Fibroblast of lung (primary cell): ENCODE measurements around the gene UBE2E2.

Source experiments
- CTCF ChIP-seq, 2 donors: IDR thresholded peaks in 1 of 2; conservative IDR thresholded peaks in 1 of 2; 1 replicate in 1 of 2; 2 replicates in 1 of 2; pipeline ENCODE4 v1.5.1; 2011 to 2012; ENCODE audit warnings: low read length in 2 of 2, control low read depth in 1 of 2, inconsistent platforms in 1 of 2, low read depth in 1 of 2, mild to moderate bottlenecking in 1 of 2
- EZH2 ChIP-seq: IDR thresholded peaks from 2 replicates; pipeline ENCODE4 v1.5.1; 2012; ENCODE audit warnings: low read length, control low read depth, mild to moderate bottlenecking; ENCODE audit errors: missing control alignments

DNA sequence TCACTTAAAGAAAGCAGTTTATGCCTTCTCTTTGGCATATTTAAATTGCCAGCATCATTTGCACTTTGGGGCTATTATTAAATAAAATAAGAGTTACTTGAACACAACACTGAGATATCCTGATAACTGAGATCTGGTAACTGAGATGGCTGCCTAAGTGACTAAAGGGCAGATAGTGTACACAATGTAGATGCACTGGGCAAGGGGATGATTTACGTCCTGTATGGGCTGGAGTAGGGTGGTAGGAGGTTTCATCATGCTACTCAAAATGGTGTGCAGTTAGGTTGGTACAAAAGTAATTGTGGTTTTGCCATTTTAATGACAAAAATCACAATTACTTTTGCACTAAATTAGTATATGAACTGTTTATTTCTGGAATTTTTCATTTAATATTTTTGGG lies 196.1 kb downstream of the UBE2E2 start:
- TF ChIP-seq CTCF (conservative IDR thresholded peaks at IDR 0.05 in 1 of 2, IDR thresholded peaks at IDR 0.05 in 1 of 2; ENCODE audit: low read depth in 1 of 2, low read length in 2 of 2) = no peak
- TF ChIP-seq EZH2 = no peak
